Measurements from ENCODE around the gene NOS1AP.

The NOS1AP gene

GRCh38 chr1:162240577-162240976 lies 171.1 kb downstream of the NOS1AP start:
- DNase-seq (ENCODE audit: low read depth in 2 of 2, low spot score in 1 of 2), result no peak

DNA sequence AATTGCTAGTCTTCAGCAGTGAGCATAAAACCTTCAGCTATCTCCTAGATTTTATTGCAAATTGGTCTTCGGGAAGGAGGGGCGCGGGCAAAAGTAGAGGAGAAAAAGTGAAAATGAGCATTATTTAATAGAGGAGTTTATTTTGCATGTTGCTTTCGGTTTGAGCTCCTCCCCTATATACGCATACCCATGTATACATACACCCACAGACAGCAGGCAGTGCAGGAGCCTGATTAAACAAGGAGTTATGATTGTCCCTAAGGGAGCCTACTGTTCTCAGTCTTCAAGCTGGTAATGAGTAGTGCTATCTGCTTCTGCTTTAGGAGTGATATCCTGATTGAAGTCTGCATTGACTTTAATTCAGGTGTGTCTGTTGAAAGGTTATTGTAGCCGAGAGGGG lies 173.3 kb downstream of the NOS1AP start:
- DNase-seq (ENCODE audit: low read depth in 2 of 2, low spot score in 1 of 2), result no peak

DNA sequence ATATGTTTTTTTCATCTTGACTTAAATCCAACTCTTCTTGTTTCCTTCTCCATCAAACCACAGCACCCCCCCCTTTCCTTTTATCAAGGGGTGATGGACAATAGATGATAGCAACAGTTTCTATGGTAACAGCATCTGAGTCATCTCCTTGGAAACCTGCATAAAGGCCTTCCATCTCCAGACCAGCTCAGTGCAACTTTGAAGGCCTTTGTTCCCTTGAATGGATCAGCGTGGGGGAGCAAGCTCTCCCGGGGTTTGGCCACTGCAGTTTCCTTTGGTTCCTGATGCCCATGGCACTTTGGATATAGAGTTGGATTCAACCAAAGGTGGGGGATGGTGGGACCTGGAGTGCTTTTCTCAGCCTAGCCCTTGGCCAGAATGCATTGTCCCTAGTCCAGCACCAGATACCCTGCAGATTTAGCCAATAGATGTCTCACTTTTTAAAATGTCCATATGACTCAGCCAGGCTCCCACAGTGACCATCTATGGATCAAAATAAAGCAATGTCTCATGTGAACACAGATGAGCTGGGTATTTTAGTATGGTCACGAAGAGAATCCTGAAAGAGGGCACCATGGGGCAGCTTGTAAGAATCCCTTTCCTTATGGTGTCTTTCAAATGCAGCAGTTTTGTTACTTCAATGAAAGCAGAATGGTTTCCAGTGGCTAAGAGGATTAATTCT lies 179.5 kb downstream of the NOS1AP start:
- DNase-seq (ENCODE audit: low read depth in 2 of 2, low spot score in 1 of 2), result no peak

DNA sequence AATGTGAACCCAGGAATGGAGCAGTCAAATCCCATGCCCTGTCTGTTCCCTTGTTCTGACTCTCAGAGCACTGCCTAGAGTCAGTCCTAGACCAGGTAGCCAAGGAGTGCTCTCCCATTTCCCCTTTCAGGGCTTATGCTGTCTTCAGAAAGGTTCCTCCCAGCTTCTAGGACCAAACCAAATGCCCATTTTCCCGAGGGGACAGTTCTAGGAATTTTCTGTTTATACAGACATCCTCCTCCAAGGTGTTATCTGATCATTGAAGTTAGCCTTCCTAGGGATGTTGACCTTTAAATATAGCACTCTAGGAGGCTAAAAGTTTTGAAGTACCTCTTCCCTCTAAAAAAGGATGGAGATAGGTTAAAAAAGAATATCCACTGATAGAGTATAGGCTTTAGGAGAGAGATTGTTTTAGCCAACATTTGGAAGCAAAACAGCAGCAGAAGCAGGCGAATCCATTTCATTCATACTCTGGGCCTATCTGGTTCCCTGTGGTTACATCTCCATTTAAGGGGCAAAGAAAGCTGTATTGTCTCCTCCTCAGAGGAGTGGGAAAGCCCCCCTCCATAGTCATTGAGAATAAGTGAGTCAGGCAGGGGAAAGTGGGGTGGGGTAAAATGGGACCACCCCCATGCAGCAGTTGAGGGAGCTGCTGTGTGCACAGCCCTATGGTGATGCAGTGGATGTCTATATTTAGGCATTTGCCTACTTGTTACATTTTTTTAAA lies 180.7 kb downstream of the NOS1AP start:
- no peak for DNase-seq (ENCODE audit: low read depth in 2 of 2, low spot score in 1 of 2)

DNA sequence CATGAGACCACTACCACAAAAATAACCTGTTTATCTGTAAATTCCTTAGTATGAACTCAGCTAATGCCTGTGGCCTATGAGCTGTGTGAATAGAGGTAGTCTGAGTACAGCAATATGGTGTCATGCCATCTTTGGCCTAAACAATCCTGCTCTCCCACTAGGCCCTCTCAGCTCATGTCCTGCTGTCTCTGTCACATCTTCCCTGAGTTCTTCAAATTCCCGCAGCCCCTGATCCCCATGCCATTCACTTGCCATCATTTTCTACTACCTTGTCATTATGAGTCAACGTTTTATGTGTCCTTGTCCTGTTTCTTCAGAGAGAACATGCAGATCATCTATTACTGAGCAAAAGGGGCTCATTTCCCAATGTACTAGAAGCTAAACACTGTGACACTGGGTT lies 181.6 kb downstream of the NOS1AP start:
- no peak for DNase-seq (ENCODE audit: low read depth in 2 of 2, low spot score in 1 of 2)

- DNase-seq (ENCODE audit: low read depth in 2 of 2, low spot score in 1 of 2), result no peak
These were observed 182.7 kb downstream of the NOS1AP start for GRCh38 chr1:162252214-162252613.

DNA sequence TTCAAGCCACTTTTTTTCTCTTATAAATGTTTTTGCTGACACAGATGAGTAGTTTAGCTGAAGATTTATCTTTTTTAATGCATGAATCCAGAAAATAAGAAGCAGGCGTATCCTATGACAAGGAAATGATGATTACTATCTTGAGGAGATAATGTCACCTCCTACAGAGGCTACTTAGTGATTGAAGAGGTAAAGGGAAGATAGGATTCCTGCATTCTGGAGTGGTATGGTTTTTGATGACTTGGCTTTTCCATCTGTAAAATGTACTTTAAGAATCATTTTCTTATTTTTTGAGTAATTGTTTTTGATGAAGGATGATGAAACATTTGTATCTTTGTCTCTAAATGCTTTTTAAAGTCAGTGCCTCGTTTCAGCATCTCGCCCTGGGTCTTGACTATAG lies 184.3 kb downstream of the NOS1AP start:
- no peak for DNase-seq (ENCODE audit: low read depth in 2 of 2, low spot score in 1 of 2)

GRCh38 chr1:162256287-162256686 lies 186.8 kb downstream of the NOS1AP start:
- no peak for DNase-seq (ENCODE audit: low read depth in 2 of 2, low spot score in 1 of 2)

DNA sequence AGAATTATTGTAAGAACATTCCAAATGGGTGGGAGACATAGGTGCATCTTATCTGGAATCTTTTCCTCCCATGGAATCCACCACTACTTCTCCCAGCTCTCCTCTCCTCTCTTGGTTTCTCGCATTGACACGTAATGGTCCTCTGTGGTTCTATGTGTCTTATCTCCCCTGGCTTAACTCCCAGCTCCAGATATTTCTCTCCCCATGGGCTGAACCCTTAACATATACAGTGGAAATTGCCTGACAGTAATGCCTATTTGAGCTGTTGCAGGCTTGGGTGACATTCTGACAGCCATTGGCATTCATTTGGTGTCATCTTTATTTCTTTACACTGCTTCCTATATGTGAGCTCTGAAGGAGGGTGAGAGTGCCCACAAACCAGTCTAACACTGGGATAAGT lies 188.9 kb downstream of the NOS1AP start:
- DNase-seq (ENCODE audit: low read depth in 2 of 2, low spot score in 1 of 2), result no peak

DNA sequence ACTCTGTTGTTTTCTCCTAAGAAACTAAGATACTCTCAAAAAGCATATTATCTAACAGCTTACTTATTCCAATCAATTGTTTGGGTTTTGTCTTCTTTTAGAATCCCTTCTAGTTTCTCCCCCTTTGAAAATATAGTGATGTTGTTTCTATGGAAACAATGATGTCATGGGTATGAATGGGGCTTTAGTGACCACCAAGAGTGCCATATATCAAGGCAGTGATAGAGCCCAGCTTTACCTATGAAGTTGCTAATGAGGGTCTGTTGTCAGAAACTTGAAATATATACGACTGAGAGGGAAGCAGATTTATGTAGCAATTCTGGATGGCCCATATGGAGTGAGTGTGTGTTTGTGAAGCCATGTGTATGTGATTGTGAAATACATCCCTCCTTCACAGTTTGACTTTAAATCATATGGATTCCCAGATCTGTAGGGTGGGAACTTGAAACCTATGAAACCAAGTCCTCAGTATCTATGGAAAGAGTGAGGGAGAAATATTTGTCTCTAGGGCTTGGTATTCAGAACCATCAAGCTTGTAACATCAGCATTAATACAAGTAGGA lies 190.5 kb downstream of the NOS1AP start:
- no peak for DNase-seq (ENCODE audit: low read depth in 2 of 2, low spot score in 1 of 2)

DNA sequence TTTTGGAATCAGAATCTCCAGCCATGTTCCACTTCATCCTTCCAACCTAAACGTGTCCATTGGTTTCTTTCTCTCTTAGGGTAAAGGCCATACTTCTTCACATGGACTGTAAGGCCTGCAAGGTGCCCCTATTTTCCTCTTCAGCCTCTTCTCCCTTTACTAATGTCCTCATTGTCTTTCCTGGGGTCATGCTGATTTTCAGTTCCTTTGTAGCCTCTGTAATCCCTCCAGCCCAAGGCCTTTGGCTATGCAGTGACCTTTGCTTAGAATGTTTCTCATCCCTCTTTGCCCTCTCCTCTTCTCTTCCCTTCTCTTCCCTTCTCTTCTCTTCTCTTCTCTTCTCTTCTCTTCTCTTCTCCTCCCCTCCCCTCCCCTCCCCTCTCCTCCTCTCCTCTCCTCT lies 194.6 kb downstream of the NOS1AP start:
- DNase-seq (ENCODE audit: low read depth in 2 of 2, low spot score in 1 of 2), result no peak

DNA sequence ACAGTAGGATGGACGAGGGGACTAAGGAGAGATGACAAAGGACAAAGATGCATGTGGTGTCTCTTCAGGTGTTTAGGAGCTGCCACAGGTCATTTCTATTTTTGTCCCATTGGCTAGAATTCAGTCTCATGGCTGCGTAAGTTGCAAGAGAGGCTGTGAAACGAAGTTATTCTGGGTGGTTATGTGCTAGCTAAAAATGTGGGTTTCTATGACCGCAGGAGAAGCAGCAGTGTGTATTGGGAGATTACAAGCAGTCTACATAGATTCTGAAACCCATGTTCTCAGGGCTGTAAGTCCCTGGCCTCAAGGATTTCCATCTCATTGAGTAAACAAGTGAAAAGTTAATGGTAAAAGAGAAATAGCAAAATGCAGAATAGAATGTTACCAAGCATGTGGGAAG lies 196.5 kb downstream of the NOS1AP start:
- DNase-seq (ENCODE audit: low read depth in 2 of 2, low spot score in 1 of 2), result no peak

GRCh38 chr1:162270016-162270770 lies 200.7 kb downstream of the NOS1AP start:
- no peak for DNase-seq (ENCODE audit: low read depth in 2 of 2, low spot score in 1 of 2)

DNA sequence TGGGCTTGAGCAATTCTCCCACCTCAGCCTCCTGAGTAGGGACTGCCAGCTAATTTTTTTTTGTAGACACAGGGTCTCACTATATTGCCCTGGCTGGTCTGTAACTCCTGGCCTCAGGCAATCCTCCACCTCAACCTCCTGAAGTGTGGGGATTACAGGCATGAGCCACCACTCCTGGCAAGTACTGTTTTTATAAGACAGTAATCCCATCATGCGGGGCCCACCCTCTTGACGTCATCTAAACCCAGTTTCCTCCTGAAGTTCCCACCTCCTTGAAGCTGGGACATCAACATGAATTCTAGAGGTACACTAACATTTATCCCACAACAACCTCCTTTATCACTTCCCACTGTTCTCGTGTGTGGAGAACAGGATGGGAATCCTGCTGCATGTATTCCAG lies 202.5 kb downstream of the NOS1AP start:
- no peak for DNase-seq (ENCODE audit: low read depth in 2 of 2, low spot score in 1 of 2)

DNA sequence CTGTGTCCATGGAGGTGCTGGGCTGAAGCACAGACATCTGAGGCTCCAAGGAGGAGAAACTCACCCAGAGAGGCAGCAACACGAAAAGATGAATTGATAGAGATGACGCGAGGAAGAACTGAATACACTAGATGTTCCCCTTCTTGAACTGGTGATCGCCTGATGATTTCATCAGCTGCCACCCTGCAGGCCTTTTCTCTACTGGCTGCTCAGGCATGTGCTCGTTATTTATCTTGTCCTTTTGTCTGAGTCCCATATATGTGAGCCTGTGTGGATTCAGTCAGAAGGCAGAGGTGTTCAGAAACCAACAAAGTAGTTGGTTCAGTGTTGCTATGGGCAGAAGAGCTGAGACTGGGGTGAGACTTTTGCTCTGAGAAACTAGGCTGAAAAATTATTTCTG lies 202.9 kb downstream of the NOS1AP start:
- no peak for DNase-seq (ENCODE audit: low read depth in 2 of 2, low spot score in 1 of 2)

GRCh38 chr1:162275622-162276175 lies 206.2 kb downstream of the NOS1AP start:
- no peak for DNase-seq (ENCODE audit: low read depth in 2 of 2, low spot score in 1 of 2)

GRCh38 chr1:162276493-162276892 lies 207.0 kb downstream of the NOS1AP start:
- no peak for DNase-seq (ENCODE audit: low read depth in 2 of 2, low spot score in 1 of 2)

- no peak for DNase-seq (ENCODE audit: low read depth in 2 of 2, low spot score in 1 of 2)
These were observed 209.6 kb downstream of the NOS1AP start for GRCh38 chr1:162279136-162279498.

DNA sequence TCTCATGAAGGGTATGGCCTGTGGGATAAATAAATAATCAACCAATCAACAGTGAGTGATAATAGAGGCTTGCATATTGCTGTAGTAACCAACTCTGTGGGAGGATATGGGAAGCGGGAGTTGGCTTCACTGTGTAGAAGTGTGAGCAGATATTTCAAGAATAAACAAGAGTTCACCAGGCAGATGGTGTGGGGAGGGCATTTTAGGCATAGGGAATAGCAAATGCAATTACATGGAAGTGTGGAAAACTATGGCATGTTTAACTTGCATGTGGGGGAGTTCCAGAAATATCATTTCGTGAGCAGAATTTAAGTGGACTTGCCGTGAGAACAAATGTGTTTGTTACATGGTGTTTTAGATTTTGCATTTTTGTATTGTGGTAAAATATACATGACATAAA lies 211.9 kb downstream of the NOS1AP start:
- DNase-seq (ENCODE audit: low read depth in 2 of 2, low spot score in 1 of 2), result no peak

GRCh38 chr1:162283657-162284056 lies 214.2 kb downstream of the NOS1AP start:
- no peak for DNase-seq (ENCODE audit: low read depth in 2 of 2, low spot score in 1 of 2)

DNA sequence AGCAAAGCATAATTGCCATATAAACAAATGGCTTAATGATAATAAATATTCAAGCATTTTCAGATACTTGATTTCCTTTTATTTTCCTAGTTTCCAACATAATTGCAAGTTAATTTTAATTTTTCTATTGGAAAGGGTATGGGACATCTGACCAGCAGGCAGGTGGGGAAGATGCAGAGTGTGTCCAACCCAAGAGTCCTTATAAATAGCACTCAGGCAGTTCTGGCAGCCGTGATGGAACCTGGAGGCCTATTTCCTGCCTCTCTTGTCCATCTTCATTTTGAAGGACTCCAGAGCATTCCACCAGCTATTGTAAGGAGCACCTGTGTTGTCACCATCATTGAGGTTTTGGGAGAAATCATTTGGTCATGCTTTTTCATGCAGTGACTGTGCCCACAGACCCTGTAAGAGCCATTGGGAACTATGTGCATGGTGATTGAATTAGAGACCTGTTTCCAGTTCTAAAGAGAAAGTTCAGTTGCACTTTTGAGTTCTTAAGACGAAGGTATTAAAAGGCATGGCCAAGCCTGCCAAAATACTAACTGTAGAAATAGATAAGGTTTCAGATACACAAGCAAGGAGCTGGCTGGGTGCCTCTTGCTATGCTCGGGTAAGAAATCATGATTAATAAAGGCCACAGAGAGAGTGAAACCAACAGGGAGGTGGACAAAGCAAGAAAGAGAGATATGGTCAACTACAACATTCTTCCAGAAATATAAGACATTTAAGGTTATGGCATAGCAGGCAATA lies 214.9 kb downstream of the NOS1AP start:
- no peak for DNase-seq (ENCODE audit: low read depth in 2 of 2, low spot score in 1 of 2)

Measured in stimulated activated CD8-positive, alpha-beta memory T cell treated with anti-CD3 and anti-CD28 coated beads, Interleukin-4, amount 100 ng/mL, for 1 hour (primary cell).